Gastrocnemius medialis (tissue), 4 donors: ENCODE results near the gene MAD1L1. TPM values are rescaled to one million over a fixed set of nuclear protein-coding genes. Genes with fewer than 3 reads are reported as not detected.
"Not testable (repeated sequence)": the region's sequence is repeated elsewhere in the genome, so short reads cannot be mapped to it uniquely, and the experiment has no call there.

Source experiments
- ATAC-seq, 2 donors: fragments of 150-250 bp; one replicate each; pipeline ENCODE4 v1.9.1; 2016
- DNase-seq, 2 donors: peaks; one replicate each; pipeline ENCODE4 v3.0.0-alpha.2; 2019
- H3K27ac ChIP-seq, 4 donors: fragments of 200-600 bp; sonication (generic); 1 replicate in 1 of 4; 2 replicates in 3 of 4; pipeline ENCODE4 v1.5.1; 2016 to 2018; ENCODE audit warnings: mild to moderate bottlenecking in 2 of 4, moderate library complexity in 1 of 4
- H3K27me3 ChIP-seq, 3 donors: fragments of 200-600 bp; sonication (generic) in 2 of 3; 1 replicate in 1 of 3; 2 replicates in 2 of 3; pipeline versions ENCODE4 v1.5.1 to v1.6.0; 2016 to 2019; ENCODE audit warnings: mild to moderate bottlenecking in 1 of 3, moderate library complexity in 1 of 3
- H3K36me3 ChIP-seq, 2 donors: fragments of 200-600 bp; sonication (generic) in 1 of 2; one replicate each; pipeline ENCODE4 v1.5.1; 2017 to 2018
- H3K4me1 ChIP-seq, 2 donors: fragments of 200-600 bp; sonication (generic) in 1 of 2; one replicate each; pipeline ENCODE4 v1.5.1; 2016 to 2017; ENCODE audit warnings: mild to moderate bottlenecking in 2 of 2
- H3K4me3 ChIP-seq, 4 donors: fragments of 200-600 bp; sonication (generic) in 3 of 4; 1 replicate in 1 of 4; 2 replicates in 3 of 4; pipeline ENCODE4 v1.5.1; 2016 to 2019; ENCODE audit warnings: mild to moderate bottlenecking in 2 of 4
- H3K9me3 ChIP-seq, 3 donors: fragments of 200-600 bp; sonication (generic) in 2 of 3; 1 replicate in 1 of 3; 2 replicates in 2 of 3; pipeline ENCODE4 v1.5.1; 2016 to 2019
- POLR2A ChIP-seq, 2 donors: fragments of 450-650 bp; IDR thresholded peaks; one replicate each; pipeline ENCODE4 v1.6.1; 2017; ENCODE audit warnings: antibody characterized with exemption in 2 of 2, mild to moderate bottlenecking in 2 of 2, moderate library complexity in 2 of 2
- in situ Hi-C, 4 donors: fragments of 200-750 bp; cut with MboI; loops; one replicate each; pipeline versions ENCODE4 v1.15.0 to v1.8.0; 2017; ENCODE audit warnings: low sequenced_read_pairs in 4 of 4
- intact Hi-C: fragments of 100-400 bp; cut with DNase I; formaldehyde crosslinking; loops from one replicate; pipeline ENCODE4 v1.15.1; 2023; ENCODE audit warnings: low total_unique reads
- total RNA-seq, 4 donors: library from RNA; depleted of rRNA; stranded (reverse); fragments of >200 nt; gene quantifications; one replicate each; pipeline versions ENCODE4 v1.1.0 to v1.2.3, GENCODE V29; 2016
- TF ChIP-seq, protein P1 (sequence below), 5 experiments: fragments of 450-650 bp in 3 of 5; fragments of 200-600 bp in 2 of 5; sonication (generic) in 2 of 5; IDR thresholded peaks in 4 of 5; conservative IDR thresholded peaks in 1 of 5; 1 replicate in 4 of 5; 2 replicates in 1 of 5; pipeline ENCODE4 v1.5.1; 2016 to 2019; ENCODE audit warnings: antibody characterized with exemption in 5 of 5, mild to moderate bottlenecking in 3 of 5, moderate library complexity in 3 of 5

MAD1L1 gene
- total RNA-seq, 4 donors from 2014 or later, result 19.7 to 32.4 (median 22.7) TPM

DNA sequence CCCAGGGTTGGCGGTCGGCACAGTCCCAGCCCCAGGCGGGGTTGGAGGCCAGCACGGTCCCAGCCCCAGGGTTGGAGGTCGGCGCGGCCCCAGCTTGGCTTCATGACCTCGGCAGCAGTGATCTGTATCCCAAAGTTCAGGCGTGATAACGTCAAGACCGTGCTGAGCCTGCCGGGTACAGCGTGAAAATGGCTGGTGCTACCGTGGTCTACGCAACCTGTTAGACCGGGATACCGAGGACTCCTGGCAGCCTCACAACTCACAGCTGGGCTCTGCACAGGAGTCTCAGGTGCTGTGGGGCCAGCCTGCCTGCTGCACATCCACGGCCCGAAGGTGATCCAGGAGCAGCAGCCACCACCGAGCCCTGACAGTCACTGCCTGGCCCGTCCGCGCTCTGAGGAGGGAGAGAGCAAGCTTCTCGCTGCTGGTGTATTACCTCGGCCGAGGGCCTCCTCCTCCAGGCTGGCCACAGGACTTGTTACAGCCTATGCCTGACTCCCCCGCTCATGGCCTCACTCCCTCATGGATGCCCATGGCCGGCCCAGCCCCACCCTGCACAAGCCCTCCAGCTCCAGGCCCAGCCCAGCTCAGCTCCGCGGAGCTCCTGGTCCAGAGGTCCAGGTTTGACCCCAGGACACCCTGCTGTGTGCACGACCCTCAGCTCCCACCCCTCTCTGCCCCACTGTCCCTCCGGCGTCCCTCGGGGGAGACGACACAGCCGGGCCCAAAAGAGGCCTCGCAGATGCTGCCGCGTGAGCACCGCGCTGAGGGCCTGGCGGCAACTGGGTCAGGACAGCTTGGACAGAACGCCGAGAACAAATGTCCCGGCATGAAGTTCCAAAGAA lies 406.6 kb downstream of the MAD1L1 start:
- in situ Hi-C loops (no loop called here), intact Hi-C loops (no loop called here)
- Histone ChIP-seq H3K4me3 (no peak overlapping the region), H3K27ac (no peak overlapping the region), H3K27me3 (no peaks in the 10 kb centered on the region), H3K36me3 (no peaks in the 10 kb centered on the region), H3K4me1 (no peaks in the 10 kb centered on the region), H3K9me3 (no peaks in the 10 kb centered on the region)
- TF ChIP-seq POLR2A (IDR thresholded peaks at IDR 0.05), result no peak
- TF ChIP-seq, protein P1, sequence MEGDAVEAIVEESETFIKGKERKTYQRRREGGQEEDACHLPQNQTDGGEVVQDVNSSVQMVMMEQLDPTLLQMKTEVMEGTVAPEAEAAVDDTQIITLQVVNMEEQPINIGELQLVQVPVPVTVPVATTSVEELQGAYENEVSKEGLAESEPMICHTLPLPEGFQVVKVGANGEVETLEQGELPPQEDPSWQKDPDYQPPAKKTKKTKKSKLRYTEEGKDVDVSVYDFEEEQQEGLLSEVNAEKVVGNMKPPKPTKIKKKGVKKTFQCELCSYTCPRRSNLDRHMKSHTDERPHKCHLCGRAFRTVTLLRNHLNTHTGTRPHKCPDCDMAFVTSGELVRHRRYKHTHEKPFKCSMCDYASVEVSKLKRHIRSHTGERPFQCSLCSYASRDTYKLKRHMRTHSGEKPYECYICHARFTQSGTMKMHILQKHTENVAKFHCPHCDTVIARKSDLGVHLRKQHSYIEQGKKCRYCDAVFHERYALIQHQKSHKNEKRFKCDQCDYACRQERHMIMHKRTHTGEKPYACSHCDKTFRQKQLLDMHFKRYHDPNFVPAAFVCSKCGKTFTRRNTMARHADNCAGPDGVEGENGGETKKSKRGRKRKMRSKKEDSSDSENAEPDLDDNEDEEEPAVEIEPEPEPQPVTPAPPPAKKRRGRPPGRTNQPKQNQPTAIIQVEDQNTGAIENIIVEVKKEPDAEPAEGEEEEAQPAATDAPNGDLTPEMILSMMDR (IDR thresholded peaks at IDR 0.05 in 4 of 5, conservative IDR thresholded peaks at IDR 0.05 in 1 of 5), result no peak
- ATAC-seq (no peak), DNase-seq (no peak)

GRCh38 chr7:1825647-1825896 lies 407.2 kb downstream of the MAD1L1 start:
- H3K9me3 ChIP-seq, DNase-seq, intact Hi-C loops, H3K4me1 ChIP-seq, H3K36me3 ChIP-seq, in situ Hi-C loops, H3K27me3 ChIP-seq, H3K4me3 ChIP-seq, ATAC-seq, H3K27ac ChIP-seq: not testable (repeated sequence)

- ATAC-seq, in situ Hi-C loops: not testable (repeated sequence)
Measured at GRCh38 chr7:1824882-1825646, 407.7 kb downstream of the MAD1L1 start.

GRCh38 chr7:1824151-1824881 lies 408.4 kb downstream of the MAD1L1 start:
- in situ Hi-C loops, H3K4me1 ChIP-seq, H3K9me3 ChIP-seq, ATAC-seq, DNase-seq, H3K27ac ChIP-seq, H3K4me3 ChIP-seq, intact Hi-C loops, H3K27me3 ChIP-seq, H3K36me3 ChIP-seq: not testable (repeated sequence)

More at GRCh38 chr7:1824882-1825646, 407.7 kb downstream of the MAD1L1 start:
- H3K4me1 ChIP-seq, intact Hi-C loops, H3K4me3 ChIP-seq, DNase-seq, H3K27ac ChIP-seq, H3K36me3 ChIP-seq, H3K27me3 ChIP-seq, H3K9me3 ChIP-seq: not testable (repeated sequence)

DNA sequence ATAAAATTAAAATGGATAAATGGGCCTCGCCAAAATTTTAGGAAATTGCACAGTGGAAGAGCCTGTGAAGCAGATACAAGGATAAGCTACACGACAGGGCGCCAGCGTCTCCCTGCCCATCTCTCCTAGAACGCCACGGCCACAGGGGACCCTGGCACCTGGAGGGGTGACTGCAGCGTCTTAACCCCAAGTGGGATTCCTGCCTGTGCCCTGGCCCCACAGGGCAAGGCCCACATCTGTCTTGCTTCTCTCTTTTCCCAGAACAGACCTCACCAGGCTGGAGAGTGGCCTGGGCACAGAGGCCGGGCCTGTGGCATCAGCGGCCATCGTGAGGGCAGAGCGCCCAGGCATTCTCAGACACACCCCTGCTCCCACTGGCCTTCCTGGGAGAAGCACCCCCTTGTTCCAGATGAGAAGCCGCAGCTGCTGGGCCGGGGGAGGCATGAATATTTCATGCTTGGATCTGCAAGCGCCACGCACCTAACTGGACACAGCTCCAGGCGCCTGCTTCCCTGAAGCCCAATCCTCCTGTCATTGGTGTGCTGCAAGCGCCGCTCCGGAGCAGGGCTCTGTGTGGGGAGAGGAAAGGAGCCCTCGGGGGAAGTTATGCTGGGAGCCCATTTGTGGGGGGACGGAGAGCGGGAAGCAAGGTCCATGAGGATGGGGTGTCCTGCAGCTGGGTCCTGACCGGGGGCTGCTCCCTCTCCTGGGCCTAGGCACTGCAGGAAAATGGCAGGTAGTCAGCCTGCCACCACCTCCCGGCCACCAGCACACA lies 409.2 kb downstream of the MAD1L1 start:
- no peak for DNase-seq
- intact Hi-C loops, result no loop called here

More for the DNA sequence above, 409.2 kb downstream of the MAD1L1 start:
- Histone ChIP-seq H3K4me3 (no peak overlapping the region), H3K27me3 (no peaks in the 10 kb centered on the region), H3K9me3 (no peaks in the 10 kb centered on the region), H3K27ac (no peak overlapping the region), H3K4me1 (peaks cover 0 to 5% of the 10 kb centered on the region in 2 donors), H3K36me3 (no peaks in the 10 kb centered on the region)
- no peak for ATAC-seq
- in situ Hi-C loops, result no loop called here
- TF ChIP-seq, protein P1 (IDR thresholded peaks at IDR 0.05 in 4 of 5, conservative IDR thresholded peaks at IDR 0.05 in 1 of 5), result no peak
- TF ChIP-seq POLR2A (IDR thresholded peaks at IDR 0.05), result no peak
